Effector CD4-positive, alpha-beta T cell (primary cell): ENCODE results near the gene WDR6.
A peak's percentile ranks its signal among the peaks of the same experiment; 100 is the strongest.

Source experiments
- DNase-seq: peaks from one replicate; pipeline ENCODE4 v3.0.0-alpha.2; 2020
- total RNA-seq: gene quantifications from one replicate; lab custom pipeline; 2026; lab: John Stamatoyannopoulos, UW

Gene WDR6
- total RNA-seq, result 202 reads per million, percentile 92 among the genes with 10 or more reads in this experiment

GRCh38 chr3:49007068-49007770 lies at the start of gene WDR6:
Gene WDR6 (plus strand): TSS chr3:49007391. CDS start chr3:49007432, 41 bp downstream.
- peak; percentile 98 for DNase-seq

- no peak for DNase-seq
These were observed 46.3 kb upstream of the WDR6 start for GRCh38 chr3:48960841-48961413.

GRCh38 chr3:48962340-48962739 lies 44.9 kb upstream of the WDR6 start:
- no peak for DNase-seq

GRCh38 chr3:48962939-48963338 lies 44.3 kb upstream of the WDR6 start:
- no peak for DNase-seq

GRCh38 chr3:48963591-48963990 lies 43.6 kb upstream of the WDR6 start:
- DNase-seq, result no peak

- no peak for DNase-seq
These were observed 40.8 kb upstream of the WDR6 start for GRCh38 chr3:48966367-48966766.

- no peak for DNase-seq
These were observed 40.3 kb upstream of the WDR6 start for GRCh38 chr3:48966876-48967361.

GRCh38 chr3:48970586-48970985 lies 36.6 kb upstream of the WDR6 start:
- DNase-seq, result no peak

GRCh38 chr3:48974076-48974864 lies 32.9 kb upstream of the WDR6 start:
- DNase-seq, result no peak

- DNase-seq, result no peak
These were observed 27.7 kb upstream of the WDR6 start for GRCh38 chr3:48979451-48979850.

- no peak for DNase-seq
These were observed 26.9 kb upstream of the WDR6 start for GRCh38 chr3:48980295-48980694.

GRCh38 chr3:48982016-48982415 lies 25.2 kb upstream of the WDR6 start:
- DNase-seq, result no peak

- DNase-seq, result no peak
These were observed 24.5 kb upstream of the WDR6 start for GRCh38 chr3:48982686-48983085.

- no peak for DNase-seq
These were observed 24.1 kb upstream of the WDR6 start for GRCh38 chr3:48983096-48983495.

GRCh38 chr3:48984663-48985062 lies 22.5 kb upstream of the WDR6 start:
- DNase-seq, result no peak

- DNase-seq, result no peak
These were observed 21.3 kb upstream of the WDR6 start for GRCh38 chr3:48985831-48986376.

- no peak for DNase-seq
These were observed 17.9 kb upstream of the WDR6 start for GRCh38 chr3:48989126-48989795.

GRCh38 chr3:48989796-48990635 lies 17.2 kb upstream of the WDR6 start, which contains the start of gene P4HTM:
Gene P4HTM (plus strand): TSS chr3:48990241. CDS start chr3:48990257, 16 bp downstream.
- DNase-seq, result peak; percentile 70

GRCh38 chr3:48990636-48991469 lies 16.3 kb upstream of the WDR6 start:
- no peak for DNase-seq

GRCh38 chr3:48991851-48992545 lies 15.2 kb upstream of the WDR6 start:
- no peak for DNase-seq
